PC-3 (cell line): ENCODE measurements around the gene SNX9. TPM values are rescaled to one million over a fixed set of nuclear protein-coding genes. Genes with fewer than 3 reads are reported as not detected.

Experiments
- ATAC-seq: fragments of 200-7000 bp; cut with Tn5 transposase; 2 replicates; pipeline ENCODE4 v1.9.1; 2020; ENCODE audit warnings: mild to moderate bottlenecking, moderate library complexity
- Bru-seq: library from RNA; stranded (reverse); fragments of 400-500 nt; gene quantifications from one replicate; lab custom pipeline; 2021; lab: Mats Ljungman, UMichigan
- BruChase-seq, 2 experiments: library from RNA; stranded (reverse); fragments of 400-500 nt; gene quantifications; one replicate each; lab custom pipeline; 2021; lab: Mats Ljungman, UMichigan
- BruUV-seq: library from RNA; stranded (reverse); fragments of 400-500 nt; replicated peaks from 2 replicates; lab custom pipeline; 2021; lab: Mats Ljungman, UMichigan
- CTCF ChIA-PET: fragments of 300-600 bp; sonication (Branson Sonifier 250); formaldehyde crosslinking; loops from one replicate; lab custom pipeline; 2022; ENCODE audit warnings: antibody characterized with exemption; lab: Charles Lee
- POLR2A ChIA-PET: fragments of 300-600 bp; sonication (Branson Sonifier 250); formaldehyde crosslinking; loops from one replicate; lab custom pipeline; 2022; ENCODE audit warnings: antibody characterized with exemption; ENCODE audit not compliant: unreplicated experiment; lab: Charles Lee
- DNase-seq: peaks from one replicate; pipeline ENCODE4 v3.0.0-alpha.2; 2015
- H2AFZ ChIP-seq: fragments of 300-600 bp; sonication (generic); 2 replicates; pipeline ENCODE4 v1.6.0; 2016; ENCODE audit warnings: antibody characterized with exemption, low read length
- H3F3A ChIP-seq: fragments of 300-600 bp; sonication (generic); one replicate; pipeline ENCODE4 v1.6.0; 2017; ENCODE audit warnings: antibody characterized with exemption, low read length, control low read depth, mild to moderate bottlenecking; ENCODE audit not compliant: unreplicated experiment
- H3K27ac ChIP-seq: fragments of 300-600 bp; sonication (generic); 2 replicates; pipeline ENCODE4 v1.5.1; 2016; ENCODE audit warnings: mild to moderate bottlenecking, low read length
- H3K27me3 ChIP-seq: fragments of 300-600 bp; sonication (generic); 2 replicates; pipeline ENCODE4 v1.6.1; 2016; ENCODE audit warnings: low read length, mixed read lengths
- H3K36me3 ChIP-seq: fragments of 300-600 bp; sonication (generic); 2 replicates; pipeline ENCODE4 v1.6.1; 2016; ENCODE audit warnings: low read depth, mixed run types, low read length, mixed read lengths
- H3K4me1 ChIP-seq: fragments of 300-600 bp; sonication (generic); 2 replicates; pipeline ENCODE4 v1.5.1; 2016; ENCODE audit warnings: low read length; ENCODE audit not compliant: insufficient read depth
- H3K4me2 ChIP-seq: fragments of 300-600 bp; sonication (generic); 2 replicates; pipeline ENCODE4 v1.6.0; 2016; ENCODE audit warnings: low read length
- H3K4me3 ChIP-seq: fragments of 300-600 bp; sonication (generic); 2 replicates; pipeline ENCODE4 v1.5.1; 2016; ENCODE audit warnings: mild to moderate bottlenecking, low read length, mixed read lengths
- H3K79me2 ChIP-seq: fragments of 300-600 bp; sonication (generic); 2 replicates; pipeline ENCODE4 v1.6.1; 2017; ENCODE audit warnings: low read length, mixed read lengths
- H3K9ac ChIP-seq: fragments of 300-600 bp; sonication (generic); 2 replicates; pipeline ENCODE4 v1.6.0; 2016; ENCODE audit warnings: mild to moderate bottlenecking, low read length
- H3K9me2 ChIP-seq: fragments of 300-600 bp; sonication (generic); replicated peaks from 2 replicates; pipeline ENCODE4 v1.6.1; 2016; ENCODE audit warnings: mixed run types, low read length, mixed read lengths
- H3K9me3 ChIP-seq: fragments of 300-600 bp; sonication (generic); 2 replicates; pipeline ENCODE4 v1.6.1; 2016; ENCODE audit warnings: low read length, mixed read lengths
- H4K20me1 ChIP-seq: fragments of 300-600 bp; sonication (generic); 2 replicates; pipeline ENCODE4 v1.6.1; 2016; ENCODE audit warnings: low read length, mixed read lengths
- EZH2 ChIP-seq: fragments of 300-600 bp; sonication (generic); IDR thresholded peaks from one replicate; pipeline ENCODE4 v1.6.1; 2017; ENCODE audit warnings: antibody characterized with exemption, mild to moderate bottlenecking, low read length; ENCODE audit not compliant: unreplicated experiment
- EZH2phosphoT487 ChIP-seq: fragments of 300-600 bp; sonication (generic); IDR thresholded peaks from 2 replicates; pipeline ENCODE4 v1.6.1; 2018; ENCODE audit warnings: mild to moderate bottlenecking, antibody characterized with exemption, low read length, borderline replicate concordance
- intact Hi-C: fragments of 100-400 bp; cut with micrococcal nuclease; formaldehyde crosslinking; loops from 2 replicates; pipeline ENCODE4 v1.9.0; 2023
- long read RNA-seq: library from polyadenylated mRNA; unstranded; transcript quantifications from one replicate; pipeline ENCODE4 v2.0.0, GENCODE V29; 2021; ENCODE audit not compliant: unreplicated experiment
- total RNA-seq: library from RNA; depleted of rRNA; stranded (reverse); fragments of >200 nt; gene quantifications from 2 replicates; pipeline ENCODE4 v1.2.3, GENCODE V29; 2014; rRNA removed
- TF ChIP-seq, protein P1 (sequence below): fragments of 300-600 bp; sonication (generic); conservative IDR thresholded peaks from 2 replicates; pipeline ENCODE4 v1.5.1; 2017; ENCODE audit warnings: antibody characterized with exemption, low read depth, mild to moderate bottlenecking, low read length

Gene SNX9
- total RNA-seq: 18.0 and 21.3 TPM in 2 replicates
- Bru-seq, nascent RNA: percentile 83 among the genes with signal in this experiment
- BruChase-seq, experiment 1, labeled RNA remaining after a 6-hour chase: percentile 62 among the genes with signal in this experiment
- percentile 67 among the genes with signal in this experiment for BruChase-seq, experiment 2, labeled RNA remaining after a 2-hour chase
- long read RNA-seq, full-length matches to known transcripts: 88 of 123 reads
- long read RNA-seq, partial matches to known transcripts: 18 of 123 reads
- long read RNA-seq, other reads (novel, unspliced or antisense): 17 of 123 reads

DNA sequence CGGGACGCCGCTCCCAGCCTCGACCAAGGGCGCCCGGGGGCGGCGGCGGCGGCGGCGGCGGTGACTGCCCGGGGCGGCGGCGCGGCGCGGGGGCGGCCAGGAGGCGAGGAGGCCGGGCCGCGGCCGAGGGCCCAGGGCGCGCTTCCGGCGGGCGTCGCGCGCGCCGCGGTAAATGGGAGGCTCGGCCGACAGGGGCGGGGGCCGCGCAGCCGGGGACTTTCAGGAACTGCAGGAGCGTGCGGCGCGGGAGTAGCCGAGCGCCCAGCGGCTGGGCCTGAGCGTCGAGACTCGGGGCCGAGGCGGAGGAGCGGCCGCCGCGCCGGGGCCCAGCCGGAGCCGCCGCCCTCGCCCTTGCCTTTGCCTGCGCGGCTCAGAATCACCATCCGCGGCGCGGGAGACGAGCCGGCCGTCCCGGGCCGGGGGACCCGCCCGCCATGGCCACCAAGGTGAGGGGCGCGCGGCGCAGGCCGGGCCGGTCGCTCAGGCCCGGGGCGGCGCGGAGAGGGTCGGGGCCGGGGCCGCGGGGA, at the start of gene SNX9:
Gene SNX9 (plus strand): TSS at position 246 of the 527 bp plus-strand sequence. CDS start 189 bp downstream, at position 435.
- ATAC-seq: peak; percentile 70
- CTCF ChIA-PET: no interaction called here
- intact Hi-C loops: no loop called here

DNA sequence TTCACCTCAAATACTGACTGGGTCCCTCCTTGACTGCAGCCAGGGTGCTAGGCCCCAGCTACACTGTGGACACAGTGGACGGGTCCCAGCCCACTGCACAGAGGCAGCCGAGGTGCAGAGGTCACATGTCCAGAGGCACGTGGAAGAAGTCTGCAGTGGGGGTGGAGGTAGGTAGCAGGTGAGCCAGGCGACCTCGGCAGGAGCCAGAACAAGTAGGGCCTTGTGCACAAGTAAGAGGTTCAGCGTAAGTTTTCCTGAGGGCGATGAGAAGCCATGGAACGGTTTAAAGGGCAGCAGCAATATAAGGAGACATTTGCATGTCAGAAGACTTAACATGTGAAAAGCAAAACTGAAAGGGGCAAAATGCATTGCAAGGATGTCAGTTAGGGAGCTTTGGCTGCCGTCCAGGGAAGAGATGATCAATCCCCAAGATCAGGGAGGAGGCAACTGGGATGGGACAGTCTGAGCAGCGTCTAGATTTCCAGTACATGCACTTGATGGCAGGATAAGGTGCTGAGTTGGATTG, 49.7 kb upstream of the SNX9 start:
- Histone ChIP-seq H2AFZ (no peak overlapping the region), H3K27ac (no peak overlapping the region), H3K4me2 (no peak overlapping the region), H3K36me3 (no peaks in the 10 kb centered on the region), H3K4me3 (no peak overlapping the region), H3F3A (no peaks in the 10 kb centered on the region), H3K27me3 (no peaks in the 10 kb centered on the region), H4K20me1 (no peaks in the 10 kb centered on the region), H3K9me2 (no peaks in the 10 kb centered on the region), H3K79me2 (no peaks in the 10 kb centered on the region), H3K4me1 (peaks cover 27% of the 10 kb centered on the region), H3K9ac (no peak overlapping the region), H3K9me3 (no peaks in the 10 kb centered on the region)
- ChIA-PET CTCF (no interaction called here), POLR2A (no interaction called here)
- TF ChIP-seq EZH2: no peak
- no peak for TF ChIP-seq EZH2phosphoT487
- TF ChIP-seq, protein P1, sequence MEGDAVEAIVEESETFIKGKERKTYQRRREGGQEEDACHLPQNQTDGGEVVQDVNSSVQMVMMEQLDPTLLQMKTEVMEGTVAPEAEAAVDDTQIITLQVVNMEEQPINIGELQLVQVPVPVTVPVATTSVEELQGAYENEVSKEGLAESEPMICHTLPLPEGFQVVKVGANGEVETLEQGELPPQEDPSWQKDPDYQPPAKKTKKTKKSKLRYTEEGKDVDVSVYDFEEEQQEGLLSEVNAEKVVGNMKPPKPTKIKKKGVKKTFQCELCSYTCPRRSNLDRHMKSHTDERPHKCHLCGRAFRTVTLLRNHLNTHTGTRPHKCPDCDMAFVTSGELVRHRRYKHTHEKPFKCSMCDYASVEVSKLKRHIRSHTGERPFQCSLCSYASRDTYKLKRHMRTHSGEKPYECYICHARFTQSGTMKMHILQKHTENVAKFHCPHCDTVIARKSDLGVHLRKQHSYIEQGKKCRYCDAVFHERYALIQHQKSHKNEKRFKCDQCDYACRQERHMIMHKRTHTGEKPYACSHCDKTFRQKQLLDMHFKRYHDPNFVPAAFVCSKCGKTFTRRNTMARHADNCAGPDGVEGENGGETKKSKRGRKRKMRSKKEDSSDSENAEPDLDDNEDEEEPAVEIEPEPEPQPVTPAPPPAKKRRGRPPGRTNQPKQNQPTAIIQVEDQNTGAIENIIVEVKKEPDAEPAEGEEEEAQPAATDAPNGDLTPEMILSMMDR: no peak
- ATAC-seq: no peak
- intact Hi-C loops: no loop called here
- BruUV-seq: no TSS peak
- no peak for DNase-seq

More for the DNA sequence above, at the start of gene SNX9:
- no peaks in the 10 kb centered on the region for H3K9me3 ChIP-seq
- peaks cover 6% of the 10 kb centered on the region for H3K4me1 ChIP-seq
- TF ChIP-seq EZH2phosphoT487 (no peak), EZH2 (no peak)
- TF ChIP-seq, protein P1: no peak
- POLR2A ChIA-PET: no interaction called here
- peak within 1 kb of the TSS; percentile 83 for H3K4me3 ChIP-seq
- no peaks in the 10 kb centered on the region for H3K36me3 ChIP-seq
- BruUV-seq: no TSS peak
- H3F3A ChIP-seq: peaks cover 6% of the 10 kb centered on the region
- H3K27me3 ChIP-seq: no peaks in the 10 kb centered on the region
- peak; percentile 69 for DNase-seq
- H3K79me2 ChIP-seq: peaks cover 38% of the 10 kb centered on the region
- peak within 1 kb of the TSS; percentile 51 for H3K27ac ChIP-seq
- H3K4me2 ChIP-seq: peak within 1 kb of the TSS; percentile 96
- peaks cover 15% of the 10 kb centered on the region for H4K20me1 ChIP-seq
- H2AFZ ChIP-seq: peak within 1 kb of the TSS; percentile 79
- no peaks in the 10 kb centered on the region for H3K9me2 ChIP-seq
- peak within 1 kb of the TSS; percentile 83 for H3K9ac ChIP-seq
